Left forelimb (tissue), 1 donor: ENCODE data around the gene SLC5A1.

Experiments
- DNase-seq: peaks from one replicate; pipeline ENCODE4 v3.0.0-alpha.2; 2018; ENCODE audit warnings: low spot score

SLC5A1 gene

DNA sequence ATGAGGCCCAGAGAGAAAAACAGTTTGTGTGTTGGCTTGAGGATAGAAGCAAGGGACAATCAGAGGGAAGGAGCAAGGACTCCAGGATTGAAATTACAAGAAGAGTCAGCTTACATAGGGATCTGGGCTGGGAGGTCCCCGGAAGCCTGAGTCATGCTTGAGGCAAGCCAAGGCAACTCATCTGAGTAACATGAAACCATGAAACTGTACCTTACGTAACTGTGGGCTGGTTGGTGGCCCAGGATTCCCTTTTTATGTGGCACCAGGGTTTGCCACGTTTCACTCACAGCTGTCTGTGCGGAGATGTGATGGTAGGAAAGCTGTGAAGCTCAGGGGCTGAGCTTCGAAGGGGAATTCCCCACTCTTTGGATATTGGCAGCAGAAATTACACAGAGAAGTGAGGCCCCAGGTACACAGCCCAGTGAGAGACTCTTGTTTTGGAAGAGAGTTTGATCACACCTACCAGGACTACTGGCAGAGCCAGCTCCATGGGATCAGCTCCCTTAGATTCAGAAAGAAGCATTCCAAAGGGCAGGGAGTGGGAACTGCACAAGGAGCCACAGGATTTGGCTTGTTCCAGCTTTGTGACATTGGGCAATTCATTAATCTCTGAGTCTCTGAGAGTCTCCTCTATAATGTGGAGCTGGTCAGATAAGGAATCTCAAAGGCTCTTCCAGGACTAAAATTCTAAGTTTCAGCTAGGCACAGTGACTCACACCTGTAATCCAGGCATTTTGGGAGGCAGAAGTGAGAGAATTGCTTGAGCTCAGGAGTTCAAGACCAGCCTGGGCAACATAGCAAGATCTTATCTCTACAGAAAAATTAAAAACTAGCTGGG is 7.8 kb downstream of the SLC5A1 start:
- no peak for DNase-seq

DNA sequence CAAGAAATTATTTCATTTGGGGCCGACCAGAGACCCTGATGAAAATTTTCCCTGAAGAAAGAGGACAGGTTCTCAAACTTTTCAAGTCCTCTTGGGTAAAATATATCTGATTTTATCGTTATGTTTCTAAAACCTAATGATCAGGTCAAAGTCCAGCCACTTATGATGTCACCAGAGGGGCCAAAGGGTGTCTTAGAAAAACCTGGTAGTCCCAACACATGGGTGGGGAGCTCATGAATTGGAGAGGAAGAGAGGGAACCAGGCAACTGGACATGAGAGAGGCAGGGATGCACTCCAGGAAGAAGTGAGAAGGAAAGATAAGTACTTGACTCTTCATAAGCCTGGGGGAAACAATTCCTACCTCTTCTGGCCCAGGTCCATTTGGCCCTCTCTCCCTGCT is 9.2 kb downstream of the SLC5A1 start:
- DNase-seq = no peak

DNA sequence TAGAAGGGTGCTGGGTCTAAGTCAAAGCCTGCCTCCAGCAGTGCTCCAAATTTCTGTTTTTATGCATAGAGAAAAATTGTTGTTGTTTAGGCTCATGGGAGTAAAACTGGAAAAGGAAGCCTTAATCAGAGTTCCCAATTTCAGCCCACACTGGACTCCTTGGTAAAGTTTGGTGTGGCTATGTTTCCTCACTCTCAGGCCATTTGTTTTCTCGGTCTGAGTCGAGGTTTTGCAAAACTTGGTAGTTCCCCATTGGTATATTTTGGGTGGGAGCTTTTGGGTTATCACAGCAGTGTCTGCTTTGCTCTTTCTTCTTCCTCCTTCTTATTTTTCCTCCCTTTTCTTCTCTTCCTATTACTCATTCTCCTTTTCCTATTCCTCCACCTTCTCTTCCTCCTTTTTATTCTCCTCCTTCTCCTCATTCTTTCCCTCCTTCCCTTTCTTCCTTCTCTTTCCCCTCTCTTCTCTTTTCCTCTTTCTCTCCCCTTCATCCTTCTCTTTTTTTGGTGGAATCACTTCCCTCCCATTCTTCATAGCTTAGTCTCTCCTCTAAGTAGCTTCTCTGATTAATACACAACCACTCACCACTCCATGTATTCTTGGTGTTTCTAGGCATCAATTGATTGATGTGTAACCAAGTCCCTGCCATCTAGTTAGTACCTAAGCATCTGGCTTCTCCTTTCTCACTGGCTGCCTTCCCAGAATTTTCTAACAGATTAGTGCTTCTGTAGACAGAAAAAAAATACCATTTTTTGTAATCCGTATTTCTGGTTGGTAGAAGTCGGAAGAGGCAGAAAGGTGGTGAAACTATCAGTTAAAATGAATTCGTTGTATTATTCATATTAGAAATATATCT is 10.1 kb downstream of the SLC5A1 start:
- DNase-seq = no peak

DNA sequence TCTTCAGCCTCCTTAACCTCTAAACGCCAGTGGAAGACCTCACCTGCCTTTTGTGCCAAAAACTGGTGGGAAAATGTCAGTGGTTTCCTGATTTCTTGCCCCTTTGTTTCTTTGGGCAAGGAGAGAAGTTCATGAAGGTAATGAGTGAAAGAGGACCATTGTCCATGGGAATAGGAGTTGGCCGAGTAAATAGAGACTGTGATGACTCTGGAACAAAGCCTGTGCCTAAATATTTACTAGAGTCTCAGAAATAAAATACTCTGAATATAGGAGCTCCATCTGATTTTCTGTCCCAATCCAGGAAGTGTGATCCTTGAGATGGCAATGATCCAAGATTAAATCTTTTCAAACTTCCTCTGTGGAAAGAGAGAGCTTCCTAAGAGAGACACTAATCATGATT is 12.0 kb downstream of the SLC5A1 start:
- no peak for DNase-seq

DNA sequence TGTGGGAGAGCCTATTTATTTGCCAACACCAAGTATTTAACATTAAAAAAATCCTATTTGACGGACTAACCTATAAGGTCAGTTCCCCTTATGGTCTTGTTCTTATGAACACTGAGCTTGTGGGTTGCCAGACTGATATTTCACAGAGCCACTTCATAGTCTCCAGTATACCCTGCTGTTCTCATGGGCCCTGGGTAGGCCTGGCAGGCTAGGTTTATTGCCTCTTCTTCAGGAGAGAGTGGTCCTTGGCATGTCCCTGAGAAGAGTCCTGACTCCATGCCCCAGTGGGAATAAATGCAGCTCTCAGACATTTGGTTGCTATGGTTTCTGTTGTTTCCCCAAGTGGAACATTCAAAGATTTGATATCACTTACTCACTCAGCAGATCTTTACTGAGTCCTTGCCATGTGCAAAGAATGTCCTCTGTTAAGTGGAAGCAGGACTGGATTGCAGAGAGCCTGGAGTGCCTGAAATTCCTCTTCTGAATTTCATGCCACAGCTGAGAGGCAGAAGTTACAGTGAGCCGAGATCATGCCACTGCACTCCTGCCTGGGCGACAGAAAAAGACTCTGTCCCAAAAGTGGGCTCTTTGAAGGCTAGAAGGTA is 15.7 kb downstream of the SLC5A1 start:
- no peak for DNase-seq

DNA sequence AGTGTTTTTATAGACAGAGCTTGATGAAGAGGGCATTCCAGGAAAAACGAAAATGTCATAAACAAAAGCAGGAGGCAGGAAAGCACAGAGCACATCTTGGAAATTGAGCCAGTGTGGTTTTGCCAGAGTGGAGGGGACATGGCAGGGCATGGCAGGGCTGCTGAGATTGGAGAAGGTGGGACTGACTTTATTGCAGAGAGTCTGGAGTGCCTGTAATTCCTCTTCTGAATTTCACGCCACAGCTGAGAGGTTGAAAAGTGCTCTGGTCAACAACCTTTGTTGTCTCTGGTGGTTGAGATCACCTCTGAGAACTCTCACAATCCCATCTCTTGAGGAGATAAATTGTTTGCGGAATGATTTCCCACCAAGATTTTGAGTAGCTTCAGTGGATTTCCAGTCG is 16.4 kb downstream of the SLC5A1 start:
- no peak for DNase-seq

DNA sequence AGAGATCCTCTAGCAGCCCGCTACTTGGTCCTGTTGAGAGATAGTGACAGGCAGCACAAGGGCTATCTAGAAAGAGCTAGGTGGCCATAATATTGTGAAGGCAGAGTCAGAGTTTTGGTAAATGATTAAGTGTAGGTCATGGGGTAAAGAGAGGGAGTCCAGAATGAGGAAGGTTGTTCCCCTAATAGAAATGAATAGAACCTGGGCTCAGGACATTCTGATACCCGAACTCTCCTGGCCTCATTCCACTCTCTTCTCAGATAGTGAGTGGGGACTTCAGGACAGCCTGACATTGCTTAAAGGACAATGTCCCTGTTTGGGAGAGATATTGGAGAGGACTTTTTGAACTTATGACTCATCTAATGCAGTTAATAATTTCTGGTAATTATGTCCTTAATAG is 20.6 kb downstream of the SLC5A1 start:
- no peak for DNase-seq

DNA sequence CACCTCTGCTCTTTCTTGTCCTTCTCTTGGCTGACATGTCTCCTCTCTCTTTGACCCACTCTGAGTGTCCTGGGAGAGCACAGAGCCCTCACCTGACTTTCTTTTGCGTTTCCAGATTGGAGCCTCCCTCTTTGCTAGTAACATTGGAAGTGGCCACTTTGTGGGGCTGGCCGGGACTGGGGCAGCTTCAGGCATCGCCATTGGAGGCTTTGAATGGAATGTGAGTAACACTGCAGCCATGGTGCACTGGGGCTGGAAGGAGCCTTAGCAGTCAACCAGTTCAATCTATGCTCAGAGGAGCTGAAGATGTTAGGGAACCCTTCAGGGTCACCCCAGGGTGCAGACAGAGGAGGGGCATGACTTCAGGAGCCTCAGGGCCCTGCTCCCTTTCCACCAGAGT is 23.8 kb downstream of the SLC5A1 start:
- DNase-seq = no peak

DNA sequence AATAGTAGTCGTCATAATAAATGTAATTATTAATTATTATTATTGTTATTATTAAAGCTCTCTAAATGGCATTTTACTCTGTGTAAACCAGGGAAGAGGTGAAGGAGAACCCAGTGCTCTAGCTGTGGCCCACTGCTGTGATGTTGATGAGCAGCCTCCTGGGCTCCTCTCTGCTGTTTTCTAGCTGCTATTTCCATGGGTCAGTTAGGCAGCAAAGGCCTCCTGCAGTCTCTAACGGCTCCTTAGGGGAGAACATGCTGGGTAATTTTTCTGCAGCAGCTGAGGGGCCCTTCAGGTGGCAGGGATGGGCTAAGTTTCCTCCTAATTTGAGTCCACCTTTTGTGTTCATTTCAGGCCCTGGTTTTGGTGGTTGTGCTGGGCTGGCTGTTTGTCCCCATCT is 24.6 kb downstream of the SLC5A1 start:
- DNase-seq = no peak

DNA sequence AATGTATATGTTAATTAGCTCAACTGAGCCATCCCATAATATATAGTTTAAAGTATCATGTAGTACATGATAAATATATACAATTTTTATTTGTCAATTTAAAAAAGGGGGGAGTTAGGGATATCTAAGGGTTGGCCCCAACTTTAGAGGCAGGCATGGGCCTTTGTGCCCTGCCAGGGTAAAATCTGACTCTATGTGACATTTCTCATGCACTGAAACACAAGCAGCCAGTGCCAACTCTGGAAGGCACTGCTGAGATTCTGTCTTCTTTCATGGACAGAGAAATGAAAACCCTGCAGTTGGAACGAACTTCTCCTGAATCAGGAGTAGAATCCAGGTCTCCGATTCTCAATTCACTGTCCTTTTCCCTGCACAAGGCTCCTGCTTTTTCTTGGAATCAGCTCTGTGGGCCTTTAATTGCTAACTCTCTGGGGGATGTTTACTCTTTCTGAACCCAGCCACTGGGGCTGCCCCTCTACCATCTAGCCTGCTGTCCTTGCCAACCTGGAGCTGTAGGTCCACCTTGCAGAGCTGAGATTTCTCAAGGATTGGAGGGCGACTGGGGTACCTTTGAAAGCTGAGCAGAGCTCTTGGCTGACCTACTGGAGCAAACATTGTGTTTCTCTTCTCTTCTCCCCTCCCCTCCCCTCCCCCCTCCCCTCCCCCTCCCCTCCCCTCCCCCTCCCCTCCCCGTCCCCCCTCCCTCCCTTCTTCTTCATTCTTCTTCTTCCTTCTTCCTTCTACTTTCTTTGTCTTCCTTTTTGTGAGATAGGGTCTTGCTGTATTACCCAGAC is 26.7 kb downstream of the SLC5A1 start:
- no peak for DNase-seq

DNA sequence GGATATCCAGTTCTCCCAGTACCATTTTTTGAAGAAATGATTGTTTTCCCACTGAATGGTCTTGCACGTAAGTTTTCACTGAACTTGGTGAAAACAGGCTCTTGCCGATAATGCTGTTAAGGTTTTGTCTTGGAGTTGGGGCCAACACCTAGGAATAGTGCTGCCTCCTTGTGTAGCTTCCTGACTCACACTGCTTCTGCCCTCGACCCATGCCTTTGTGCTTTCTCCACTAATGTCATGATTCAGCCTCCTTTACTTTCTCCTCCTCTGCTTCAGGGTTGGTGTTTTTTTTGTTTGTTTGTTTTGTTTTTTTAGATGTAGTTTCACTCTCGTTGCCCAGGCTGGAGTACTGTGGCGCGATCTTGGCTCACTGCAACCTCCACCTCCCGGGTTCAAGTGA is 30.2 kb downstream of the SLC5A1 start:
- no peak for DNase-seq

DNA sequence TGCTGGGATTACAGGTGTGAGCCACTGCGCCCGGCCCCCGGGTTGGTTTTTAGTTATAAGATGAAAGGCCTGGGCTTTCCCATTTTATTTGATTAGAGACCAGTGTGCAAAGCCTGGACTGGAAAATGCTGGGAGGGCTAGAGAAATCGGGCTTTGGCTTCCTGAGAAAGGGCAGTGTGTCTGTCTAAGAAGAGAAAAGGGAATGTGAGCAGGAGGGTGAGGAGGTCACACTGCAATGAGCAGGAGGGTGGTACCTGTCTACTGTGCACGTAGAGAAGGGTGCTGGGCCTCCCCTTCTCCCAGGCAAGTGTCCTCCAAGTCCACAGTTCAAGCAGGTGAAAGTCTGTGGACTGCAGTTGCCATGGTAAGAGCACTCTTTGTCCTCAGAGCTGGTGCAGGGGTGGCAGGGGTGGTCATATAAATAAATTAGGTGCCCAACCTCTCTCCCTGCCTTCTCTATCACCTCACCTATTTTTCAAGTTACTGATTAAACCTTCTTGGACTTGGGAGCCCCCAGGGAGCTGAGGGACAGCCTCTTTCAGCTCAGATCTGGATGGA is 30.8 kb downstream of the SLC5A1 start:
- no peak for DNase-seq

DNA sequence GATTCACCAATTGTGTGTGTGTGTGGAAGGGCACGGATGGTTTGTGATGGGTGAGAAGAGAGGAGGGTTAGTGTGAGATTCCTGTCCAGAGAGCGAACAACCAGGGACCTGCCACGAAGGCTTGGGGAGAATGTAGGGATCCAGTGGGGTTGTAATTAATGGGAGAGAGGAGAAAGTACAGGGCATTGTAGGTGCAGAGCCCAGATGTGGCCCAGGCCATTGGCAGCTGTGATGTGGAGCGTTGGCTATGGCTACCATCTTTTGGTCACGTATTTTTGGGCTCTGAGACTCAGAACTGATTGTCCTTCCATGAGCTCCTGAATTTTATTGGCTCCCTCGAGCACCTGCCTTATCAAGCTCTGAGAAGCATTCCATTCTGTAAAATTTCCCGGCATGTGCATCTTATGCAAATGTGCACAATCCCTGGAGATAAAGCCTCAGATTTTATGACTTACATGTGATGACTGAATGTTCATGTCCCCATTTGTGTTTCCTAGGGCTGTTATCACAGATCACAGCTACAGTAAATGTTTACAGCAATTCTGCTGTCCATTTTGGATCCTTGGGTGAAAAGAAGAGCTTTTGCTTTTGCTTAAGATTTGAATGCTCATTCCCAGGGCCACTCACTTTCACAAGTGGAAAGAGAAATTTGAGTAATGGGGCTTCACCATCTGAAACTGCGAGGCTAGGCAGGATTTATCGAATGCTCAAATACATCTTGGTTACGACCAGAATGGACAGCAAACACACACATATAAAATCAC is 33.1 kb downstream of the SLC5A1 start:
- DNase-seq = no peak

DNA sequence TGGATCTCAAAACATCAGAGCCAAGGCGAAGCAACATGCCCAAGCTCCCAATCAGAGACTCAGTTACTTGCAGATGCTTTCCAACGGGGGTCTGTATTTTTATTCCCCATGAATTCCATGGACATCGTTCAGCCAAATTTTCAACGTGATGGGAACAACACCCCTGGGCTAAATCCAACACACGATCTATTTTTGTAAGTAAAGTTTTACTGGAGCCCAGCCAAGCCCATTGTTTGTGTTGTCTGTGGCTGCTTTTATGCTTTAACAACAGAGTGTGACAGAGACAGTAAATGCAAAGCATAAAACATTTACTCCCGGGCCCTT is 33.7 kb downstream of the SLC5A1 start:
- DNase-seq = no peak

DNA sequence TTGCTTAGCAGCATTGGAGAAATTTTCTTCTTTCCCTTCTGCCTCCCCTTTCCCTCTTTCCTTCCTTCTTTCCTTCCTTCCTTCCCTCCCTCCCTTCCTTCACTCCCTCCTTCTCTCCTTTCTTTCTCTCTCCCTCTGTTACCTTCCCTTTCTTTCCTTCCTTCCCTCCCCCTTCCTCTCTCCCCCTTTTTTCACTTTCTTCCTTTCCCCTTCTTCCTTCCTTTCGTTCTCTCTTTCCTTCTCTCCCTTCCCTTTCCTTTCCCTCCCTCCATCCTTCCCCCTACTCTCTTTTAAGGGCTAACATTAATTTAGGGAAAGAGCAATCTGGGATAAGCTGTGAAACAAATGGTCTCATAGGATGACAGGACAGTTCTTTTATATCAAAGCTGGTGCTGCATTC is 34.1 kb downstream of the SLC5A1 start:
- no peak for DNase-seq

DNA sequence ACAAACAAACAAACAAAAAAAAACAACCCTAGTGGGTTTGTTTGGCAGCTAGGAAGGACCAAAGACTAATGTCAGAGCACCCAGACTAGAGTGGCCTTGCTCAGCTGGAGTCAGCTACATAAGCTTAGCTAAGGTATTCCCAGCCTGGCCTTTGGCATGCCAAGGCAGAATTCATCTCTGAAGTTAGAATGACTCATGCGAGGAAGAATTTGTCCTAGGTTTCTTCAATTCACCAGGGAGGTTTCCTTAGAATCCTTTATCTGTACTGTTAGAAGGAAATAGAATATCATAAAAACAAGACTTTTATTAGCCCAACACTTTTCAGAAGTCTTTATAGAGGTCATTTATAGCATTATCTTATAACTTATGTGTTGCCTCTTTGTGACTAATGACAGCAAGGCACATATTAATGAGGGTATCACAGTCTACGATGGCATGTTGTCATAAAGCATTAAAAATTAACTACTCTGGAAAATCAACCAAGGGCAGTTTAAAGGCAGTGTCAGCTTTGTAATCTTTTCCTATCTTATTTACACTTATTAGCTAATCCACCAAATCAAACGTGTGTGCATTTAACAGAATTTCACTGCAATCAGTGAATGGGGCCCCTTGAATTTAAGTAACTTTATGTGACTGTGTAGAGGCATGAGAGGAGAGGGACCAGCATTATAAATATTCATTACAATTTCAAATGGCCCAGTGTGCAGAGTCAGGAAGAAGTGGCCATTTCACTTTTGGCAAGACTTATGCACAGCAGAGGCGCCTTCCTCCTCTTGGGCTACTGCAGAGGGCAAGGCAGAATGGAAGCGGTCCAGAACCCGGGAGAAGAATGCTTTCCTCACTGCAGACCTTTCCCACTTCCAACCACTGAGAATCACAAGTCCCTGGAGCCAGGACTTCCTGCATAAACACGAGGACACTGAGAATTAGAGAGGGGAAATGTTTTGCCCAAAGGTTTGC is 36.3 kb downstream of the SLC5A1 start:
- DNase-seq = no peak

DNA sequence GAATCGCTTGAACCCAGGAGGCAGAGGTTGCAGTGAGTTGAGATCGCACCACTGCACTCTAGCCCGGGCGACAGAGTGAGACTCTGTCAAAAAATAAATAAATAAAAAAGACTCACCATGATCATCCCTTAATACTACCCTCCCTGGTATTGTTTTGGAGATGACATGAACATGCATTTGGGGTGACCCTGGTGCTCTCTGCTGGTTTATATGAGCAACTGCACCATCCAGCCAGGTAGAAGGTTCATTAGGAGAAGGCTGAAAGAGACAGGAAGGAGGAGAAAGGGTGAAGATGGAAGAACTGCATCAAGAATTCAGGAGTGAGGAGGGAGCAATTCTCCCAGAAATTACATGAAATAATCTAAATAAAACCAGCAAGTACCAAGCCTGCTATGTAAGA is 37.8 kb downstream of the SLC5A1 start:
- no peak for DNase-seq

DNA sequence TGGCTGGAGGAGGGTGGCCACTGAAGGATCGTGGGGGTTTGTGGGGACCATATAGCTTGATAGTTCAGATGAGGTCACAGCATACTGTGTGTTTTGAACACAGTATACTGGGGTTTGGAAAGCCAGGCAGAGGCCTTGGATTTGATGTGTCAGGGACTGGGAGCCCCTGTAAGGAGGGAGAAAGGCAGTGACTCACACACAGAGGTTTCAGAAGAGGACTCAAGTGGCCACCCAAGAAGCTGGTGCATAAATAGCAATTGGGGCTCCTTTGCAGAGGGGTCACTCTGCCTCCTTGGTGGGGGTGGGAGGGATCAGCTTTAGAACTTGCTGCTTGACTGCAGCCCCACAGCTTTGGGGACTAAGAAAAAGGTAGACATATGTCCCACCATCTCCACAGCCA is 39.3 kb downstream of the SLC5A1 start:
- no peak for DNase-seq

DNA sequence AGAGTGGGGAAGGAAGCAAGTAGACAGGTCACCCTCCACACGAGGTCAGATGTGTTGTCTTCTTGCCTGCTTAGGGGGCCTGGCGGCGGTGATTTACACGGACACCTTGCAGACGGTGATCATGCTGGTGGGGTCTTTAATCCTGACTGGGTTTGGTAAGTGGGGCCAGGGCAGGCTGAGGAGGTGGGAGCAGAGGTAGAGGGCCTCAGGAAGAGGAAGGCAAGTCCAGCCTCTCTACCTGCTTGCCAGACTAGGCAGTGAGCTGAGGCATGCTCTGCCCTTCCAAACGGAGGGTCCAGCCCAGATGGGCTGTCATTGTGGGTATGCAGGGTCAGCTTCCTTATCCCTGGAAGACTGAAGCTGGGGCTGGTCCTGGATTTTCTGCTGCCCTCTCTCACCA is 39.9 kb downstream of the SLC5A1 start:
- DNase-seq = no peak

DNA sequence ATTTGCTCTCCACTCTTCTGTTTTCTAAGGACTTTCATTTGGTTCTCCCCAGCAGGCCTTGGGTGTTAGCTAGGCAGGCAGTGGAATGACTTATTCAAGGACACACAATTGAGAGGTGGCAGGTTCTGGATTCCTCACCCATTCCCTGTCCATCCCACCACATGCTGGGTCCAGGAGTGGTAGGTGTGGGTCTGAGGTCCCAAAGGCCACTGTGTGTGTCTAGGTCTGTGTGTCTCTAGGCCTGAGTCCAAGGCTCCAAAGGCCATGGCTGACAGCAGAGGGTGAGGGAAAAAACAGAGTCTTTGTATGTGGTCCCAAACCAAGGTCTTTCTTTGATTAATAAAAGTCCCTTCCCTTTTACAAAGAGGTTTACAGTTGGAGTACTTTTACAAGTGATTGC is 40.8 kb downstream of the SLC5A1 start:
- DNase-seq = no peak
